GM21717 (cell line): ENCODE results near the gene KPRP.

ENCODE experiments used
- ATAC-seq: cut with Tn5 transposase; IDR thresholded peaks from one replicate; pipeline ENCODE4 v1.9.1; 2021; ENCODE audit warnings: mild to moderate bottlenecking, moderate library complexity; ENCODE audit not compliant: unreplicated experiment

Gene KPRP

GRCh38 chr1:152757747-152758146 is at the start of gene KPRP:
TSS of gene KPRP (plus strand) at chr1:152758025. CDS start at chr1:152759589, 1,564 bp downstream.
- no peak for ATAC-seq

- ATAC-seq: no peak
These were observed 39.6 kb upstream of the KPRP start for GRCh38 chr1:152718238-152718637.

GRCh38 chr1:152725261-152725660 is 32.6 kb upstream of the KPRP start:
- ATAC-seq: no peak

GRCh38 chr1:152728986-152729385 is 28.8 kb upstream of the KPRP start:
- no peak for ATAC-seq

GRCh38 chr1:152735648-152736047 is 22.2 kb upstream of the KPRP start:
- no peak for ATAC-seq

GRCh38 chr1:152737997-152738396 is 19.8 kb upstream of the KPRP start:
- no peak for ATAC-seq

- ATAC-seq: no peak
These were observed 18.0 kb upstream of the KPRP start for GRCh38 chr1:152739841-152740240.

GRCh38 chr1:152741656-152742055 is 16.2 kb upstream of the KPRP start:
- no peak for ATAC-seq

GRCh38 chr1:152743371-152744145 is 14.3 kb upstream of the KPRP start:
- no peak for ATAC-seq

GRCh38 chr1:152745289-152745704 is 12.5 kb upstream of the KPRP start:
- no peak for ATAC-seq

- no peak for ATAC-seq
These were observed 11.9 kb upstream of the KPRP start for GRCh38 chr1:152745765-152746444.

- no peak for ATAC-seq
These were observed 10.0 kb upstream of the KPRP start for GRCh38 chr1:152747831-152748230.

GRCh38 chr1:152752225-152752624 is 5.6 kb upstream of the KPRP start:
- no peak for ATAC-seq

- ATAC-seq: no peak
These were observed 4.2 kb upstream of the KPRP start for GRCh38 chr1:152753586-152753985.

- no peak for ATAC-seq
These were observed 953 bp upstream of the KPRP start for GRCh38 chr1:152756872-152757271.

GRCh38 chr1:152758636-152759035 is 811 bp downstream of the KPRP start:
- no peak for ATAC-seq

- ATAC-seq: no peak
These were observed 1.8 kb downstream of the KPRP start for GRCh38 chr1:152759453-152760173.

GRCh38 chr1:152760551-152761190 is 2.8 kb downstream of the KPRP start:
- ATAC-seq: no peak

GRCh38 chr1:152761609-152762213 is 3.9 kb downstream of the KPRP start:
- no peak for ATAC-seq

GRCh38 chr1:152768847-152769533 is 11.2 kb downstream of the KPRP start:
- no peak for ATAC-seq
